Amygdala (tissue), 56 donors: ENCODE results near the gene EIF4G1.

Source experiments
- DNase-seq, 56 donors: peaks; one replicate each; lab custom pipeline; 2025; lab: John Stamatoyannopoulos, UW

EIF4G1 gene

GRCh38 chr3:184381261-184382224 is 67.1 kb downstream of the EIF4G1 start:
- no peak for DNase-seq

- DNase-seq, result no peak
These were observed 68.1 kb downstream of the EIF4G1 start for GRCh38 chr3:184382326-184383032.

GRCh38 chr3:184383033-184383740 is 68.8 kb downstream of the EIF4G1 start:
- no peak for DNase-seq

- DNase-seq, result no peak
These were observed 69.9 kb downstream of the EIF4G1 start for GRCh38 chr3:184384342-184384741.
